ENCODE results near the gene ZBTB47. TPM values are rescaled to one million over a fixed set of nuclear protein-coding genes. Genes with fewer than 3 reads are reported as not detected.

Gene ZBTB47
- total and polyA plus RNA-seq, 10 of the 15 experiments (the other 5 are each of a cell fraction or from before 2014, with no cell fraction given) = 0.04 to 3.4 (median 1.0) TPM; not detected in 1

DNA sequence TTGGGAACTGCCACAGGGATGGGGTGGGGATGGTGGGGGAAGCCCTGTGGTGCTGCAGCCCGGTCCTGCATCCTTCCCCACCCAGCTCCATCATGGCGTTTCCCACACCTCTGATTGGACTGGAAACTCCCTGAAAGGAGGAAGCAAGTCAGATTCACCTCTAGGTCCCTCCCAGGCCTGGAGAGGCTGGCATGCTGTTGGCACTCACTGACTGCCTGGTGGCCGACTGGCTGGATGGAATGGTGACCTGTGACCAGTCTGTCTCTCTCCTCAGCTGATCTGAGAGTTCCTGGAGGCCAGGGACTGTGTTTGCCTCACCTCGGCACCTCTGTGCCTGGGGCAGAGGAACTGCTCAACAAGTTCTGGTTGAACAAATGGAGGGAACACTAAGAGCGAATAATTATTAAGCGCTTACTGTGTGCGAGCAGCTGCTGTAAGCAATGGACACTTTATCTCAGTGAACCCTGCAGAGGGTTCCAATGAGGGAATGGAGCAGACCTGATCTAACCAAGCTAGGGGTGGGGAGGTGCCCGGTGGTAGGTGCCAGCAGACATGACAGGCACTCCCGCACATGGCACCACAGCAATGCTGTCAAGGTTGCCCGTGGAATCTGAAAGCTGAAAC, 52.6 kb downstream of the ZBTB47 start (continued):
- TF ChIP-seq, protein P1, sequence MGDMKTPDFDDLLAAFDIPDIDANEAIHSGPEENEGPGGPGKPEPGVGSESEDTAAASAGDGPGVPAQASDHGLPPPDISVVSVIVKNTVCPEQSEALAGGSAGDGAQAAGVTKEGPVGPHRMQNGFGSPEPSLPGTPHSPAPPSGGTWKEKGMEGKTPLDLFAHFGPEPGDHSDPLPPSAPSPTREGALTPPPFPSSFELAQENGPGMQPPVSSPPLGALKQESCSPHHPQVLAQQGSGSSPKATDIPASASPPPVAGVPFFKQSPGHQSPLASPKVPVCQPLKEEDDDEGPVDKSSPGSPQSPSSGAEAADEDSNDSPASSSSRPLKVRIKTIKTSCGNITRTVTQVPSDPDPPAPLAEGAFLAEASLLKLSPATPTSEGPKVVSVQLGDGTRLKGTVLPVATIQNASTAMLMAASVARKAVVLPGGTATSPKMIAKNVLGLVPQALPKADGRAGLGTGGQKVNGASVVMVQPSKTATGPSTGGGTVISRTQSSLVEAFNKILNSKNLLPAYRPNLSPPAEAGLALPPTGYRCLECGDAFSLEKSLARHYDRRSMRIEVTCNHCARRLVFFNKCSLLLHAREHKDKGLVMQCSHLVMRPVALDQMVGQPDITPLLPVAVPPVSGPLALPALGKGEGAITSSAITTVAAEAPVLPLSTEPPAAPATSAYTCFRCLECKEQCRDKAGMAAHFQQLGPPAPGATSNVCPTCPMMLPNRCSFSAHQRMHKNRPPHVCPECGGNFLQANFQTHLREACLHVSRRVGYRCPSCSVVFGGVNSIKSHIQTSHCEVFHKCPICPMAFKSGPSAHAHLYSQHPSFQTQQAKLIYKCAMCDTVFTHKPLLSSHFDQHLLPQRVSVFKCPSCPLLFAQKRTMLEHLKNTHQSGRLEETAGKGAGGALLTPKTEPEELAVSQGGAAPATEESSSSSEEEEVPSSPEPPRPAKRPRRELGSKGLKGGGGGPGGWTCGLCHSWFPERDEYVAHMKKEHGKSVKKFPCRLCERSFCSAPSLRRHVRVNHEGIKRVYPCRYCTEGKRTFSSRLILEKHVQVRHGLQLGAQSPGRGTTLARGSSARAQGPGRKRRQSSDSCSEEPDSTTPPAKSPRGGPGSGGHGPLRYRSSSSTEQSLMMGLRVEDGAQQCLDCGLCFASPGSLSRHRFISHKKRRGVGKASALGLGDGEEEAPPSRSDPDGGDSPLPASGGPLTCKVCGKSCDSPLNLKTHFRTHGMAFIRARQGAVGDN (IDR thresholded peaks at IDR 0.05) = no peak
- TF ChIP-seq IKZF2 (IDR thresholded peaks at IDR 0.05) (no peak), ZNF274 (IDR thresholded peaks at IDR 0.05; ENCODE audit: insufficient read depth, insufficient read length) (no peak), KLF5 (IDR thresholded peaks at IDR 0.05; ENCODE audit: partially characterized antibody) (no peak)
- TF ChIP-seq, protein P2, sequence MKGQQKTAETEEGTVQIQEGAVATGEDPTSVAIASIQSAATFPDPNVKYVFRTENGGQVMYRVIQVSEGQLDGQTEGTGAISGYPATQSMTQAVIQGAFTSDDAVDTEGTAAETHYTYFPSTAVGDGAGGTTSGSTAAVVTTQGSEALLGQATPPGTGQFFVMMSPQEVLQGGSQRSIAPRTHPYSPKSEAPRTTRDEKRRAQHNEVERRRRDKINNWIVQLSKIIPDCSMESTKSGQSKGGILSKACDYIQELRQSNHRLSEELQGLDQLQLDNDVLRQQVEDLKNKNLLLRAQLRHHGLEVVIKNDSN (IDR thresholded peaks at IDR 0.05; ENCODE audit: borderline replicate concordance, extremely low read length, insufficient read depth, low read depth, low read length) = no peak

Data from GM12878 (cell line).